ENCODE results near the gene PHF2.

The PHF2 gene

GRCh38 chr9:93585259-93585658 is 8.9 kb downstream of the PHF2 start:
- Histone ChIP-seq H3K27me3 (ENCODE audit: insufficient read depth, low read depth) (no peaks in the 10 kb centered on the region), H3K9ac (no peak overlapping the region), H3K79me2 (ENCODE audit: insufficient read depth, low read depth) (peaks cover 10% of the 10 kb centered on the region; the same call in 1 of the 2 replicates), H3K4me3 (IDR thresholded peaks at IDR 0.05; ENCODE audit: insufficient read depth, low read depth, low read length) (no peak overlapping the region), H4K20me1 (ENCODE audit: insufficient read depth) (no peaks in the 10 kb centered on the region), H3K36me3 (ENCODE audit: insufficient read depth) (no peaks in the 10 kb centered on the region), H2AFZ (ENCODE audit: low read depth) (no peak overlapping the region), H3K27ac (no peak overlapping the region), H3K4me2 (no peak overlapping the region), H3K4me1 (ENCODE audit: low read depth, poor library complexity, severe bottlenecking) (no peaks in the 10 kb centered on the region)
- no peak for TF ChIP-seq CTCF (conservative IDR thresholded peaks at IDR 0.05; ENCODE audit: low read depth, low read length)

GRCh38 chr9:93585695-93586094 is 9.3 kb downstream of the PHF2 start:
- Histone ChIP-seq H3K79me2 (ENCODE audit: insufficient read depth, low read depth) (peaks cover 10% of the 10 kb centered on the region; the same call in 1 of the 2 replicates), H4K20me1 (ENCODE audit: insufficient read depth) (no peaks in the 10 kb centered on the region), H3K9ac (no peak overlapping the region), H2AFZ (ENCODE audit: low read depth) (no peak overlapping the region), H3K4me3 (IDR thresholded peaks at IDR 0.05; ENCODE audit: insufficient read depth, low read depth, low read length) (no peak overlapping the region), H3K27me3 (ENCODE audit: insufficient read depth, low read depth) (no peaks in the 10 kb centered on the region), H3K36me3 (ENCODE audit: insufficient read depth) (no peaks in the 10 kb centered on the region), H3K4me2 (no peak overlapping the region), H3K4me1 (ENCODE audit: low read depth, poor library complexity, severe bottlenecking) (no peaks in the 10 kb centered on the region), H3K27ac (no peak overlapping the region)
- no peak for TF ChIP-seq CTCF (conservative IDR thresholded peaks at IDR 0.05; ENCODE audit: low read depth, low read length)

GRCh38 chr9:93586290-93587057 is 10.1 kb downstream of the PHF2 start:
- no peak for TF ChIP-seq CTCF (conservative IDR thresholded peaks at IDR 0.05; ENCODE audit: low read depth, low read length)
- H4K20me1 ChIP-seq (ENCODE audit: insufficient read depth) = no peaks in the 10 kb centered on the region

GRCh38 chr9:93587284-93587650 is 10.9 kb downstream of the PHF2 start:
- peaks cover 10% of the 10 kb centered on the region; the same call in 1 of the 2 replicates for H3K79me2 ChIP-seq (ENCODE audit: insufficient read depth, low read depth)
- H3K27me3 ChIP-seq (ENCODE audit: insufficient read depth, low read depth) = no peaks in the 10 kb centered on the region
- no peaks in the 10 kb centered on the region for H3K36me3 ChIP-seq (ENCODE audit: insufficient read depth)
- H4K20me1 ChIP-seq (ENCODE audit: insufficient read depth) = no peaks in the 10 kb centered on the region
- no peak for TF ChIP-seq CTCF (conservative IDR thresholded peaks at IDR 0.05; ENCODE audit: low read depth, low read length)
- H3K4me1 ChIP-seq (ENCODE audit: low read depth, poor library complexity, severe bottlenecking) = no peaks in the 10 kb centered on the region
- no peak overlapping the region for H3K27ac ChIP-seq
- no peak overlapping the region for H3K4me2 ChIP-seq
- H2AFZ ChIP-seq (ENCODE audit: low read depth) = no peak overlapping the region
- no peak overlapping the region for H3K9ac ChIP-seq
- H3K4me3 ChIP-seq (IDR thresholded peaks at IDR 0.05; ENCODE audit: insufficient read depth, low read depth, low read length) = no peak overlapping the region

More at GRCh38 chr9:93586290-93587057, 10.1 kb downstream of the PHF2 start:
- H3K27me3 ChIP-seq (ENCODE audit: insufficient read depth, low read depth) = no peaks in the 10 kb centered on the region
- no peak overlapping the region for H3K9ac ChIP-seq
- H3K36me3 ChIP-seq (ENCODE audit: insufficient read depth) = no peaks in the 10 kb centered on the region
- H3K4me3 ChIP-seq (IDR thresholded peaks at IDR 0.05; ENCODE audit: insufficient read depth, low read depth, low read length) = no peak overlapping the region
- H3K4me1 ChIP-seq (ENCODE audit: low read depth, poor library complexity, severe bottlenecking) = no peaks in the 10 kb centered on the region
- no peak overlapping the region for H2AFZ ChIP-seq (ENCODE audit: low read depth)
- H3K4me2 ChIP-seq = no peak overlapping the region
- peaks cover 10% of the 10 kb centered on the region; the same call in 1 of the 2 replicates for H3K79me2 ChIP-seq (ENCODE audit: insufficient read depth, low read depth)
- H3K27ac ChIP-seq = no peak overlapping the region
